Esophagus (tissue), 2 donors: Measurements from ENCODE around the gene STARD7. TPM values are rescaled to one million over a fixed set of nuclear protein-coding genes. Genes with fewer than 3 reads are reported as not detected.

ENCODE experiments used
- H3K27ac ChIP-seq, 2 donors: one replicate each; pipeline ENCODE4 v1.5.1; 2013; ENCODE audit warnings: low read depth in 2 of 2, mild to moderate bottlenecking in 2 of 2, inconsistent platforms in 1 of 2, low read length in 1 of 2, moderate library complexity in 1 of 2
- H3K27me3 ChIP-seq, 2 donors: one replicate each; pipeline ENCODE4 v1.6.1; 2013; ENCODE audit warnings: low read length in 2 of 2, control low read depth in 1 of 2, mild to moderate bottlenecking in 1 of 2; ENCODE audit not compliant: insufficient read depth in 2 of 2, control insufficient read depth in 1 of 2
- H3K36me3 ChIP-seq, 2 donors: one replicate each; pipeline ENCODE4 v1.6.1; 2013; ENCODE audit warnings: low read length in 1 of 2; ENCODE audit not compliant: control insufficient read depth in 2 of 2, insufficient read depth in 2 of 2
- H3K4me1 ChIP-seq, 2 donors: one replicate each; pipeline ENCODE4 v1.6.1; 2013; ENCODE audit warnings: low read length in 1 of 2; ENCODE audit not compliant: control insufficient read depth in 2 of 2, insufficient read depth in 2 of 2
- H3K4me3 ChIP-seq, 2 donors: one replicate each; pipeline ENCODE4 v1.5.1; 2013; ENCODE audit warnings: low read length in 2 of 2, mild to moderate bottlenecking in 2 of 2, low read depth in 1 of 2, moderate library complexity in 1 of 2
- H3K9me3 ChIP-seq, 2 donors: one replicate each; pipeline ENCODE4 v1.6.1; 2013; ENCODE audit warnings: mild to moderate bottlenecking in 2 of 2, low read depth in 1 of 2, low read length in 1 of 2, moderate library complexity in 1 of 2; ENCODE audit not compliant: control insufficient read depth in 2 of 2, insufficient read depth in 1 of 2
- WGBS, 2 donors: extraction: QIAGEN DNeasy Blood & Tissue Kit; methylation state at CpG; one replicate each; pipeline ENCODE4 v1.1.7; 2013; 5-methylcytosine and 5-hydroxymethylcytosine counted together
- polyA plus RNA-seq, 2 donors: library from polyadenylated mRNA; stranded (reverse); fragments of 200-250 nt; gene quantifications; one replicate each; pipeline ENCODE4 v1.2.3, GENCODE V29; 2013
- donor health status: healthy with polysubstance abuse.
- donor health status: Bipolar disorder and iron deficiency.

STARD7 gene
- polyA plus RNA-seq, 2 donors, result 21.5 to 34.9 TPM

DNA sequence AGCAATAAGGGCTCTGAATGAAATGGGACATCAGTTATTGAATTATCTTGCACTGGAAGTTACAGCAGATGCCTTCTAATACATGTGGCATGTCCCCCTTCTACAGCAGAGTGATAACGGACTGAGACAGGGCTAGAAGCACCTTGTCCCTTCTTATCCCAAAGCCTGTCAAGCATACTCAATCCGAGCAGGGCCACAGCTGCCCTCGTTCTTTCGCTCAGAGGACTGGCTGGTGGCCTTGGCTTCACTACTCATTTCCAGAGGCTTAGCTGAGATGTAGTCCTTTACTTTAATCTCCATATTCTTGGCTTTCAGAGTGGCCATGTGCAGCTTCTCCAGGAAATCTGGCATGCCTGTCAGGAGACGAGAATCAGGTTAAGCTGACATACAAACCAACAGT is 22.1 kb downstream of the STARD7 start:
- 87 to 90% methylated on average over 5 of the region's 5 CpGs for WGBS, 2 donors
- H3K27ac ChIP-seq, result no peak overlapping the region
- H3K4me1 ChIP-seq, result no peaks in the 10 kb centered on the region
- no peaks in the 10 kb centered on the region for H3K9me3 ChIP-seq
- no peak overlapping the region for H3K4me3 ChIP-seq
- peaks cover 13 to 18% of the 10 kb centered on the region in 2 donors for H3K36me3 ChIP-seq
- no peaks in the 10 kb centered on the region for H3K27me3 ChIP-seq

DNA sequence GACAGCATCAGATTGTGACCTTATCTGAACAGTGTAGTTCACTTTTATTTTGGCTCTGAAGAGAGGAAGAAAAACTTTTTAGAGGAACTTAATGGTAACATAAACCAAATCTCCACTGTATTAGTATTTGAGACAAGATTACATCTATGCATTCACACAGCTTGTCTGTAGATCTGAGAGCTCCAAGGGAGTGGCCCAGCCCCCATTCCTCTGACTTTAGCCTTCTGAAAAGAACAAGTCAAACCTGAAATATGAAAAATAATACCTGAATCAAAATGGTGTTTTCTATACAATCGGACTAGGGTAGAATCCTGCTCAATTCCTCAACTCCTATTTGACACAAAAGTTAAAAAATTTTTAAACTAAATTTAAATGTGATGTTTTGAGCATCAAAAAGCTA is 23.1 kb downstream of the STARD7 start:
- 77 to 83% methylated on average over 1 of the region's 1 CpG for WGBS, 2 donors
- H3K27me3 ChIP-seq, result no peaks in the 10 kb centered on the region
- H3K4me3 ChIP-seq, result no peak overlapping the region
- no peaks in the 10 kb centered on the region for H3K4me1 ChIP-seq
- peaks cover 13 to 18% of the 10 kb centered on the region in 2 donors for H3K36me3 ChIP-seq
- no peaks in the 10 kb centered on the region for H3K9me3 ChIP-seq
- H3K27ac ChIP-seq, result no peak overlapping the region

DNA sequence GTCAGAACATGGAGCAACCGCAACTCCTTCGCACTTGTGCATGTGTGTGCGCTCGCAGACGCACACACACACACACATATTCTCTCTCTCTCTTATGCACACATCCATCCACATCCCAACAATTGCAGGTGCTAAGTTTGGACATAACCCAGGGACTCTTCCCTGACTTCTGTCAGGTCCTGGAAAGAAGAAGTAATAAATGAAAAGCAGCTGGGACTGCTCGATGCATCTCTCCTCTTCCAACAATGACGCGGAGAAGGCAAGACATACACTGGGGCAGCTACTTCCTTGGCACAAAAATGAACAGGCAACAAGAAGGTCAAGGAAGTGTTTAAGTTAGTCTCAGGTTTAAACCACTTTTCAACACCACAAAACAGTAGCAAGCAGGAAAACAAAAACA is 23.6 kb downstream of the STARD7 start:
- Histone ChIP-seq H3K4me1 (no peaks in the 10 kb centered on the region), H3K27me3 (no peaks in the 10 kb centered on the region), H3K9me3 (no peaks in the 10 kb centered on the region), H3K36me3 (peaks cover 13 to 18% of the 10 kb centered on the region in 2 donors), H3K4me3 (no peak overlapping the region), H3K27ac (no peak overlapping the region)
- WGBS, 2 donors, result 79 to 84% methylated on average over 8 of the region's 8 CpGs

DNA sequence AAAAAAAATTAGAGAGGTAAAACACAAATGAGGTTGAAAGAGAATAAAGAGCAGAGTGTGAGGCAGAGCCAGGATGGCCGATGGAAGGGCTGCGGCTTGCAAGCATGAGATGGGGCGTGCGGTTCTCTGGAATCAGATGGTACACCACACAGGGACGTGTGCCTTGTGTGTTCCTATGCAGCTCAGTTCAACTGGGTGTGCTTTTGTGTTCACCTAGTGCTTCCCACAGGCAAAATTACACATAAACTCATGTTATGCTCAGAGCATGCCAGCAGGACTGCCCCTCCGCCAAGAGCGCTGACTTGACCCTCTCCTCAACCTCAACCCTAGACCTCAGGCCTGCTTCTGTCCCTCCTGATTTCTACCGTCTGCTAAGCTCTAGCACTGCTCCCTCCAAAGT is 24.4 kb downstream of the STARD7 start:
- H3K4me3 ChIP-seq, result no peak overlapping the region
- no peaks in the 10 kb centered on the region for H3K4me1 ChIP-seq
- WGBS, 2 donors, result 88 to 94% methylated on average over 8 of the region's 8 CpGs
- H3K27ac ChIP-seq, result no peak overlapping the region
- H3K9me3 ChIP-seq, result no peaks in the 10 kb centered on the region
- peaks cover 13 to 18% of the 10 kb centered on the region in 2 donors for H3K36me3 ChIP-seq
- no peaks in the 10 kb centered on the region for H3K27me3 ChIP-seq

DNA sequence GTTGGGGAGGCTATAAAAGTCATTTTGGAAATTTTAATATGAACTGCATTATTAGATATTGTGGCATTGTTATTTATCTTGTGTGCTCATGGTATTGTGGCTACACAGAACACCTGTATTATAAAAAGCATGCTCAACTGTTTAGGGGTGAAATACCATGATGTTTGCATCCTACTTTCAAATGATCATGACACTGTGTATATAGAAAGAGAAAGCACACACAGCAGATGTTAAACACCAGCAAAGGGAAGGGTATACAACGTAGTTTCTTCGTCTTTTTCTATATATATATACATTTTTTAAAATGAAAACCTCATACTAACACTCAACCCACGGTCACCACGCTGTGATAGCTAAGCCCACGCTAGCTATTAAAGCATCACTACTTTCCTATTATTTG is 27.1 kb downstream of the STARD7 start:
- Histone ChIP-seq H3K4me1 (no peaks in the 10 kb centered on the region), H3K36me3 (peaks cover 7 to 8% of the 10 kb centered on the region in 2 donors), H3K27ac (no peak overlapping the region), H3K4me3 (no peak overlapping the region), H3K27me3 (no peaks in the 10 kb centered on the region), H3K9me3 (no peaks in the 10 kb centered on the region)
- WGBS, 2 donors, result 69 to 73% methylated on average over 5 of the region's 5 CpGs

DNA sequence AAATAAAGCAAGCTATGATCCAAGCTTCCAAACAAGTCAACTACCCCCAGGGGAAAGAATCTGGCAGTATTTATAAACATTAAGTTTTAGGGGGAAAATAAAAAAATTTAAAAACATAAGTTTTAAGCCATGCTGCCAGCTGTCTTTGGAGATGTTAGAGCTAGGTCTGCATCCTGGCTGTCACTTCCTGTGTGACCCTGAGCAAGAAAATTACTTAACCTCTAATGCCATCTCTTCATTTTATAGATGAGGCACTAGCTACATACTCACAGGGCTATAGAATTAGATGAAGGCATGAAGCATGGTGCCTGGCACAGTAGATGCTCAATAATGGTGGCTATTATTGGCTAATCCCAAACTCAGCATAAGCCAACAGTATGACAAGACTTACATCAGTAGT is 28.1 kb downstream of the STARD7 start:
- Histone ChIP-seq H3K27ac (no peak overlapping the region), H3K4me1 (no peaks in the 10 kb centered on the region), H3K4me3 (no peak overlapping the region), H3K36me3 (peaks cover 3 to 4% of the 10 kb centered on the region in 2 donors), H3K27me3 (no peaks in the 10 kb centered on the region), H3K9me3 (no peaks in the 10 kb centered on the region)

DNA sequence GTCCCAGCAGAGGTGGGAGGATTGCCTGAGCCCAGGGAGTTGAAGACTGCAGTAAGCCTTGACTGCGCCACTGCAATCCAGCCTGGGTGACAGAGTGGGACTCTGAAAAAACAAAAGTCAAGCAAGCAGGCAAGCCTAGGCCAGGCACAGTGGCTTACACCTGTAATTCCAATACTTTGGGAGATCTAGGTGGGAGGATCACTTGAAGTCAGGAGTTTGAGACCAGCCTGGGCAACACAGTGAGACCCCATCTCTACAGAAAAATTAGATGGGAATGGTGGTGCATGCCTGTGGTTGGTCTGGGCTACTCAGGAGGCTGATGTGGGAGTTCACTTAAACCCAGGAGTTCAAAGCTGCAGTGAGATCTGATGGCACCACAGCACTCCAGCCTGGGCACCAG is 28.6 kb downstream of the STARD7 start:
- Histone ChIP-seq H3K4me1 (no peaks in the 10 kb centered on the region), H3K9me3 (no peaks in the 10 kb centered on the region), H3K4me3 (no peak overlapping the region), H3K27ac (no peak overlapping the region), H3K27me3 (no peaks in the 10 kb centered on the region), H3K36me3 (peaks cover 2 to 3% of the 10 kb centered on the region in 2 donors)
- 97 to 100% methylated on average over 1 of the region's 1 CpG for WGBS, 2 donors

DNA sequence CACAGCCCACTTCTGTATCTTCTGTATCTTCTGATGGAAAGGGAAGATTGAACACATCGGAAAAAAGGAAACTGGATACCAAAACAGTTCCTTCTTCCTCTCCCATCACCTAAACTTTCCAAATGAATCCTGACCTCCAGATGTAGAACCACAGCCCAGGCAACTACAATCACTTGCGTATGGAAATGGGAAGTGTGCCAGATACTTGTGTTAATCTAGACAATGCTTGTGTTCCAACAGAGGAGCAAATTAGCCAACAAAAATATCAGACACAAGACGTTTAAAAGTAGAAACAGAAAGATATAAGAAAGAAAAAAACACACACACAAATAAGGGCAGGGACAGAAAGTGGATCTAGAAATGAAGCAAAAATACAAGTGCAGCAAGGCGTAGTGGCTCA is 32.0 kb downstream of the STARD7 start:
- Histone ChIP-seq H3K27ac (no peak overlapping the region), H3K36me3 (no peaks in the 10 kb centered on the region), H3K27me3 (no peaks in the 10 kb centered on the region), H3K4me3 (no peak overlapping the region), H3K9me3 (no peaks in the 10 kb centered on the region), H3K4me1 (no peaks in the 10 kb centered on the region)
- 63 to 71% methylated on average over 4 of the region's 4 CpGs for WGBS, 2 donors

DNA sequence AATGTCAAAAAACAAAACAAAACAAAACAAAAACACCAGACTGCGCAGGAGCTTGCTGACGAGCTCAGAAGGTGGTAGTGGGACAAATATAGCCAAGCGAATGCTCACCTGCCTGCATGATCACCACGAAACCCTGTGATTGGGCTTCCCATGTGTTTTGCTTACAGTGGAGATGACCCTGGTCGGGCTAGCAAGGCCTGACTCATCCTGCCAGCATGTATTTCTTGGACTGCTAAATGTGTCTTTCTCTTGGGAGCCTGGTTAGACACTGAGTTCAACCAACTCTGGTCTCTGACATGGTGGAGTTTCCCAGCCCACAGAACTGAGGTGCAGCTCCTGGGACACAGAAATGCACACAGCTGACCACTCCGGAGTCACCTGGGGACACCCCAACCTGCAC is 32.7 kb downstream of the STARD7 start:
- Histone ChIP-seq H3K9me3 (no peaks in the 10 kb centered on the region), H3K36me3 (no peaks in the 10 kb centered on the region), H3K27ac (no peak overlapping the region), H3K4me3 (no peak overlapping the region), H3K27me3 (no peaks in the 10 kb centered on the region), H3K4me1 (no peaks in the 10 kb centered on the region)
- WGBS, 2 donors, result 83% methylated on average over 6 of the region's 6 CpGs

DNA sequence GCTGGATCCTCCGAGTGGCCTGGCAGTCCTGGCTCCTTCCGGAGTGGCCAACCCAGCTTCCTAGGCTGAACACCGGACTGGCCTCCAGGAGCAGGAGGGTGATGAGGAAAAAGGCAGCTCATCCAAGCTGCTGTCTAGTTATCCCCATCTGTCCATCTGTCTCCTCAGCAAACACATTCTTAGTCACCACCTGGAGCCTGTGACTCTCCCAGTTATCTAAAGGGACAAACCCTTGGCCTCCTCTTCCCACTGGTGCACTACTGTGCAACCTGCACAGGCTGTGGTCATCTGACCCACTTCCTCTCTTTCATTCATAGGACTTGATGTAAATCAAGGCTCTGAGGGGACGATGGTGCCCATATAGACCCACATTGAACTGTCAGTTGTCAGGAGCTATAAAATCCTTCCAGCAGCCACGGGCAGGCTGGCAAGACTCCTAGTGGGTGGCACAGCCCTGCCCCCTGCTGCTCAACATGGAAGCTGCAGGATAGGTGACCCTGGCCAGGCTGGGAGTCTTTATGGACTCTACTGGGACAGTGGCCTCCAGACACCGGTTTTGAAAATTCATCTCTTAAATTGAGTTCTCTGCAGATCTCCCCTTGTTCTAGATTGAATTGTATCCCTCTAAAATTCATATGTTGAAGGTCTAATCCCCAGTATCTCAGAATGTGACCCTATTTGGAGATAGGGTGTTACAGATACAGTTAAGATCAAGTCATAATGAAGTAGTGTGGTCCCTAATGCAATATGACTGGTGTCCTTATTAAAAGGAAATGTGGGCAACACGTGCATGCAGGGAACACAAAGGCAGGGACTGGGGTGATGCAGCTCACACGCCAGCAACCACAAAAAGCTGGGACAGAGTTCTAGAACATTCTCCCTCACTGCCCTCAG is 34.1 kb downstream of the STARD7 start:
- no peak overlapping the region for H3K4me3 ChIP-seq
- no peak overlapping the region for H3K27ac ChIP-seq
- H3K27me3 ChIP-seq, result no peaks in the 10 kb centered on the region
- H3K9me3 ChIP-seq, result no peaks in the 10 kb centered on the region
- WGBS, 2 donors, result 51 to 52% methylated on average over 8 of the region's 8 CpGs
- H3K4me1 ChIP-seq, result no peaks in the 10 kb centered on the region
- no peaks in the 10 kb centered on the region for H3K36me3 ChIP-seq
